HG02571 (cell line): ENCODE data around the gene BEGAIN.
"Not testable (repeated sequence)": the region's sequence is repeated elsewhere in the genome, so short reads cannot be mapped to it uniquely, and the experiment has no call there.

ENCODE experiments used
- ATAC-seq: cut with Tn5 transposase; IDR thresholded peaks from one replicate; pipeline ENCODE4 v1.9.1; 2021; ENCODE audit warnings: mild to moderate bottlenecking, moderate library complexity; ENCODE audit not compliant: unreplicated experiment

The BEGAIN gene

GRCh38 chr14:100525615-100526014 is 61.6 kb downstream of the BEGAIN start:
- ATAC-seq = no peak

DNA sequence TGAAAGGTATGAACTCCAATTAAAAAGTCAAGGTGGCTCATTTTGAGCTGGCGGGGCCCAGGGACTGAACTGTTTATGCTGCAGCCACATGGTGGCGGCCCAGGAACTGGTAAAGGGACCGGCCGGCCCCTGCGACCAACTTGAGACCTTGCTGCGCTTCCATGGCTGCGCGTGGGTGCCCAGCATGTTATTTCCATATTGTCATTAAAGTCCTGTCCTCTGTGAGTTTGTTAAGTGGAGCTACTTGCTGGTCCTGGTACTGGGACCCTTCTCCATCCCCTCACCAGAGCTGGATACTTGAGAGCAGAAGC is 62.3 kb downstream of the BEGAIN start:
- no peak for ATAC-seq

DNA sequence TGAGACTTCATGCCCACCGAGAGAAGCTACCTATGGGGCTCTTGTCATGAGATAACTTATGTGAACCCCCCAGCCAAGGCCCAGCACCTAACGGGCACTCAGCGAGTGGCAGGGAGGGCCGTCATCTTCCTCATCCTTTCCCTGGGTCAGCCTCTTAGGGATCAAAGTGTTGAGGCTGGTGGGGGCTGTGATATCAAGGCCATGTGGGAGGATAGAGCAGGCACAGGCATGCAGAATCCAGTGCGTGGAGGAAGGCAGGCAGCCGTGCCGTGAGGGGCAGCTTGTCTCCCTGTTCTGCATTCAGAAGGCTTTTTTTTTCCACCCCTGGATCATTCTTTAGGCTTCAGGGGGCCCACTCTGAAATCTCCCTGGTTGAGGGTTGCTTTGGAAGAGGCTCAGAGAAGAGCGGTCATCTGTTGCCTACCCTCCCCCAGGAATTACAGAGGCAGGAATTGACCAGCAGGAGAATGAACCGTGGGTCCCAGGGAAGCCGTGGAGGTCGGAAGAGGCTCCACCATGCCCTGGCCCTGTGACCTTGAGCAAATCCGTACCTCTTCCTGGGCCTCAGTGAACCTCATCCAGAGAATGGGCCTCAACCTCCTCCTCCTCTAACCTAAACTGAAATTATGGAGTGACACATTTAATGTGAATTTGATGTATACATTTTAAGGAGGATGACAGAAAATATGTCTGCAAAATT is 62.8 kb downstream of the BEGAIN start:
- ATAC-seq = no peak

- no peak for ATAC-seq
These were observed 63.4 kb downstream of the BEGAIN start for GRCh38 chr14:100523843-100524169.

DNA sequence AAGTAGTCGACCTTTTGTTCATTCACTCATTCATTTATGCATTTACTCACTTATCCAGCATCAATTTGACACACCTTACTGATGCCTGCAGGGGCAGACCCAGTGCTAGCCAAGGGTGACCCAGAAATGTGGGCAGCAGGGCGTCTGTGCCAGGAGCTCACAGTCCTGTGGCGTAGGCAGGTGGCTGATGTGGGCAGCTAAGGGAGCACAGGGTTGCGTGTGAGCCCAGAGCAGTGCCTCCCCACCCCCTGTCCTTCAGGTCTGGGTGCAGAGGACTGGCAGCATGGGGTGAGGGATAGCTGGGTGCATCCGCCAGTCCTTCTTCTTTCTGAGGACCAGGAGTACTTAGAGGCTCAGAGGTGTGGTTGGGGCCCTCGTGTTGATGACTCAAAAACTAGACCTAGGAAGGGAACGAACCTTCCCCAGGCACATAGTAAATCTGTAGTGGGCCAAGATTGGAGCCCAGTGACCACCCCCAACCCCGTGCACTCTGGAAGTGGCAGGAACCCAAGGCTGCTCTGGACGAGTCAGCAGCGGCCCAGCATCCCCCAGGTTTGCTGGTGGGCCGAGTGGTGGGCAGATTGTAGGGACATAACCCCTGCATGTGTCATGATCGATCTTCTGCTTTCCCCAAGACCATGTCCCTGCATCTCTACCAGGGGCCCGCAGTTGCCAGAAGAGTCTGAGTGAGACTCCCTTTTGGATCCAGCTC is 63.9 kb downstream of the BEGAIN start:
- no peak for ATAC-seq

DNA sequence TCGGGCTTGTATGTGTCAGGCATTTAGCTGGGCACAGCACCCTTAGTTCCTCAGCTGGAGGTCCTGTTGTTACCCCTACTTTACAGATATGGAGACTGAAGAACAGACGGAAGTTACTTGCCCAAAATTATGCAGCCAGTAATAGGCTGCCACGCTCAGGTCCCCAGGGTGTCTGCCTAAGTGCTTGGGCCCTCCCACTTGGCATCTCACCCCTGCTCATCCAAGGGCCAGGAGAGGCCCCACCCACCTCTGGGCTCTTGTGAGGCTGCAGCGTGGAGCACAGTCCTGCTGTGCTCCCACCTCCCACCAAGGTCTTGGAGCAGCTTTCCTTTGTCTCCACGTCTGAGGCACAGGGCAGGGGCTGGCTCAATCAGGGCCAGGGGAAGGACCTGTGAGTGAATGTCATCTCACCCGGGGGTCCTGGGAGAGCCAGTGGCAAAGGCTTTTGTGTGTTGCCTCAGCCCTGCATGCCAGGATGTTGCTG is 64.6 kb downstream of the BEGAIN start:
- ATAC-seq = no peak

- not testable (repeated sequence) for ATAC-seq
These were observed 81.2 kb downstream of the BEGAIN start for GRCh38 chr14:100506053-100506452.

GRCh38 chr14:100504372-100505078 is 82.7 kb downstream of the BEGAIN start:
- no peak for ATAC-seq

DNA sequence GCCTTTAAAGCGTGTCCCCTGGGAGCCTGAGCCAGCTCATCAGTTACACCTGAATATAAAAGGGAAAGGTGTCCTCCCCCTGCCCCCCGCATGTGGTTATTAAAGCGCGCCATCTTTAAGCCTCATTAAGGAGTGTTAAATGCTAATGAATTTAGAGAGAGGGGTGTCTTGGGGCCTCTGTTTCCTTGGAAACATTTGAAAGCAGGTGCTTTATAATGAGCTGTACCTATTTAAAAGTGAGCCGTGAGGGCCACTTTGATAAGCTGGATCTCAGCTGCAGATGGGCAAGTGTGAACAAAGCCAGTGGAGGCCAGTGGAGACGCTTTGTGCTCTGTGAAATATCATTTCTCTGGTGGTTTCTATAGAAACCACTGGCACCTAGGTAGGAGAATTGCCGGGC is 84.0 kb downstream of the BEGAIN start:
- no peak for ATAC-seq

GRCh38 chr14:100502622-100503220 is 84.5 kb downstream of the BEGAIN start:
- ATAC-seq = no peak

GRCh38 chr14:100500128-100500527 is 87.1 kb downstream of the BEGAIN start:
- no peak for ATAC-seq

DNA sequence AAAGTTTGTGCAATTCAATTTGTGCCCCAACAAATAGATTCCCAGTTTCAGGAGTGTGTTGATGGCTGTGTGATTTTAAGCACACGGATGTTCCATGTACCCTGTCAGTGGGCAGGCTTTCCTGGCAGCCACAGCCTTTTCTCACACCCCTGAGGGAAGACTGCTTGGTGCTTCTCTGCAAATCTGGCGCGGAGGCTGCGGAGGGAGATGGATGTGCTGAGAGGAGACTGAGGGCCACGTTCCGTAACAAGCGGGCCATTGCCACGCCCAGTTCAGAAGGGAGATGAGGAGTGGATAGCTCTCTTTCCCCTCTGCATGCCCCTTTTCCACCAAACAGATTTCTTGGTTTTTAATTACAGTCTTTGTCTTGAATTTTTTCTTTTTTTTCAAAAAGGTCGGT is 89.1 kb downstream of the BEGAIN start:
- no peak for ATAC-seq

GRCh38 chr14:100495917-100496316 is 91.3 kb downstream of the BEGAIN start:
- no peak for ATAC-seq

DNA sequence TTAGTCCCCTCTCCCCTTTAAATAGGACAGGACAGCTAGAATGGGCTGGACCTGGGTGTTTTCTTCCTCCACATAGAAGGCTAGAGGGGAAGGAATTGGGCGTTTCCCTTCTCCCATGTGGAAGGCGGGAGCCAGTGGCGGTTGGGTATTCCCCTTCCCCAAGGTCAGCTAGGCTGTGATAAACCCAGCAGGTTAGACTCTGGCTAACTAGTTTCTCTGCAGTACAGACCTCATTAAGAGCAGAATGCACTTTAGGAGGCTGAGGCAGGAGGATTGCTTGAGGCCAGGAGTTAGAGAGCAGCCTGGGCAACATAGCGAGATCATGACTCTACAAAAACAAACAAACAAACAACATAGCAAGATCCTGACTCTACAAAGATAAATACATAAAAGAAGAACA is 92.6 kb downstream of the BEGAIN start:
- no peak for ATAC-seq

DNA sequence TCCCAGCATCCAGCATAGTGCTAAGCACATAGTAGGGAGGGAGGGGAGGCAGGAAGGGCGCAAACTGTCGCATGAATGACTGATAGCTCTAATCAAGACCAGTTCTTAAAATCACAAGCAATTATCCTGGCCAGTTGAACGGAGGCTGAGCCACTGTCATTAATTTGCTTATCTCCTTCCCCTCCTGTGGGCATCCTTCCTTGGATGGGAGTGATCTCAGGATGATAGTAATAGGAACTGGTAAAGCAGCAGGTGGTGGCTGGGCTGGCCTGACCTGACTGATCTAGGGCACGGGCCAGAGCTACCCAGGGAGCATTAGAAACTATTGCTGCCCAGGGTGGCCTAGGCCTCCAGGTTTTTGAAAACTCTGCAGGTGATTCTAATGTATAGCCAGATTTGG is 97.0 kb downstream of the BEGAIN start:
- no peak for ATAC-seq

GRCh38 chr14:100488057-100488456 is 99.2 kb downstream of the BEGAIN start:
- ATAC-seq = no peak

DNA sequence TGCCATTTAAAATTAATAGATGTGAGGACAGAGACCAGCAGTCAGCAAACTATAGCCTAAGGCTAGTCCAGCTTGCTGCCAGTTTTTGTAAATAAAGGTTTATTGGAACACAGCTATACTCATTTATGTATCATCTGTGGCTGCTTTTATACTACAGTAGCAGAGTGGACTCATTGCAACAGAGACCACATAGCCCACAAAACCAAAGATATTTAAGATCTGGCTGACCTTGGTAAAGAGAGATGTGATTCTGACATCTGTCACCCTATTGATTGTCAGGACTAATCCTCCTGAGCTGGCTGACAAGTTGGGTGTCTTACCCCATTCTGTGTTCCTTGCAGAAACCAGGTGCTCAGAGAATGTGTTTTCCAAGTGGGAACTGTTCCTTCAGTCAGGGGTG is 99.9 kb downstream of the BEGAIN start:
- ATAC-seq = no peak
